Duodenal mucosa (tissue), 2 donors: Measurements from ENCODE around the gene C1orf198.

Experiments
- H3K27ac ChIP-seq: one replicate; pipeline ENCODE4 v1.7.0; 2013; ENCODE audit warnings: low read depth, low read length
- H3K27me3 ChIP-seq, 2 donors: one replicate each; pipeline ENCODE4 v1.7.0; 2013; ENCODE audit warnings: low read length in 2 of 2, control low read depth in 1 of 2; ENCODE audit not compliant: insufficient read depth in 2 of 2, control insufficient read depth in 1 of 2
- H3K36me3 ChIP-seq, 2 donors: one replicate each; pipeline ENCODE4 v1.7.0; 2013; ENCODE audit warnings: low read length in 2 of 2, control low read depth in 1 of 2; ENCODE audit not compliant: insufficient read depth in 2 of 2, control insufficient read depth in 1 of 2
- H3K4me1 ChIP-seq, 2 donors: one replicate each; pipeline ENCODE4 v1.7.0; 2013; ENCODE audit warnings: low read length in 2 of 2, control low read depth in 1 of 2; ENCODE audit not compliant: insufficient read depth in 2 of 2, control insufficient read depth in 1 of 2
- H3K4me3 ChIP-seq, 2 donors: one replicate each; pipeline ENCODE4 v1.7.0; 2013; ENCODE audit warnings: low read length in 2 of 2, low read depth in 1 of 2
- H3K9ac ChIP-seq, 2 donors: one replicate each; pipeline ENCODE4 v1.7.0; 2013; ENCODE audit warnings: low read length in 2 of 2, low read depth in 1 of 2
- H3K9me3 ChIP-seq, 2 donors: one replicate each; pipeline ENCODE4 v1.7.0; 2013; ENCODE audit warnings: low read length in 2 of 2, control low read depth in 1 of 2; ENCODE audit not compliant: control insufficient read depth in 1 of 2

The C1orf198 gene

DNA sequence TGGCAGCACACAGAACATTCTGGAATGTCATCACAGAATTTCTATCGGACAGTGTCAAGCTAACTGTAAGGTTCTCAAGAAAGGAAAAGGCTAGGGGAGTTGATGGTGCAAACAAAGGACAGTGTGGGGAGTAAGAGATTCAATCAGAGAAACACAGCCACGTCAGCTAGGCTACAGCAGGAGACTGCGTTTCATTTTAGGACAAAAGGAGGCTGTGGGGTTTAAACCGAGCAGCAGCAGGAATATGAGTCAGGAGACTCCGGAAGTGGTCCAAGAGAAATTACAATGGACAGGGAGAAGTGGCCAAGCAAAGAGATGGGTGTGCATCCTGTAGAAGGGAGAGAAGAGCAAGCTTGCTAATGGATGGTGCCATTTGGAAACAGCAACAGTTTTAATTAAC is 37.4 kb upstream of the C1orf198 start:
- no peak overlapping the region for H3K9ac ChIP-seq
- no peak overlapping the region for H3K27ac ChIP-seq
- no peaks in the 10 kb centered on the region for H3K9me3 ChIP-seq
- H3K36me3 ChIP-seq, result peaks cover 14 to 29% of the 10 kb centered on the region in 2 donors
- H3K27me3 ChIP-seq, result no peaks in the 10 kb centered on the region
- no peaks in the 10 kb centered on the region for H3K4me1 ChIP-seq
- H3K4me3 ChIP-seq, result no peak overlapping the region

DNA sequence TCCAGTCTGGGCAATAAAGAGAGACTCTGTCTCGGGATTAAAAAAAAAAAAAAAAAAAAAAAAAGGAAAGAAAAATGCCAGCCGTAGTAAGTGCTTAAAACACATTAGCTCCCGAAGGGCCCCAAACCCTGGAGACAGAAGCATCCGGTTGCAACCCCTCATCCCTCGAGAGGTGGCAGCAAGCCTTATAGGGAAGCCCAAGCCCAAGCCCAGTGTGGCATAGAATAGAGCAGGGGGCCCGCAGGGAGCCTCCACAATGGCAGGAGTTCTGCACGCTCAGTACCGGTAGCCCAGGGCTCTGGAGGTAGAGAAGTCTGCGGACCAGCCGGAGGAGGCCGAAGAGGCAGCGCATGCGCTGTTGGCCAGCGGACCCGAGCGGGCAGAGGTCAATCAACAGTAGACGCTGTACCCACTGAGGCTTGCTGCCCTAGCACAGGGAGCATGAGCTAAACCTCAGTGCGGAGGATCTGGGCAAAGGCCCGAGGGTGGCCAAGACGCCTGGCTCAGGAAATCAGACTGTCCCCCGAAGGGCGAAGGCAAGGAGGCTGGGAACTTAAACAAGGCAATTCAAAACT is 34.1 kb upstream of the C1orf198 start:
- no peak overlapping the region for H3K27ac ChIP-seq
- peaks cover 0 to 9% of the 10 kb centered on the region in 2 donors for H3K36me3 ChIP-seq
- no peaks in the 10 kb centered on the region for H3K9me3 ChIP-seq
- no peak overlapping the region for H3K9ac ChIP-seq
- H3K4me3 ChIP-seq, result no peak overlapping the region
- H3K4me1 ChIP-seq, result no peaks in the 10 kb centered on the region
- no peaks in the 10 kb centered on the region for H3K27me3 ChIP-seq

DNA sequence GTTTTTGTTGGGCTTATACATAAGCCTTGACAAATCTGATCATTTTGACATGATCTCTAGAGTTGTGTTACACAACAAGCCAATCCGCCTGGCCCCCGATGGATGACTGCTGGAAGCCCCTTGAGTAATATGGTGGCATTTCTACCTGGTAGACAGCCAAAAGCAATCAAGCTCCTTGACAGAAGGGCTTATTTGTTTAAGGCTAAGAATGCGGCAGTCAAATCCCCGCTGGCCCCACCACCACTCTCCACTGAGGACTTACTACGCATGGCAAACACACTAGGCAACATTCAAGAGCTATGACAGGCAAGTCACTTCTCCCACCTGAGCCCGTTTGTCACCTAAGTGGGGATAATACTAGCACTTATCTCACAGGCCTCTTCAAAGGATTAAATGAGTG is 33.4 kb upstream of the C1orf198 start:
- Histone ChIP-seq H3K36me3 (peaks cover 0 to 7% of the 10 kb centered on the region in 2 donors), H3K4me1 (no peaks in the 10 kb centered on the region), H3K27me3 (no peaks in the 10 kb centered on the region), H3K9ac (no peak overlapping the region), H3K27ac (no peak overlapping the region), H3K4me3 (no peak overlapping the region), H3K9me3 (no peaks in the 10 kb centered on the region)

DNA sequence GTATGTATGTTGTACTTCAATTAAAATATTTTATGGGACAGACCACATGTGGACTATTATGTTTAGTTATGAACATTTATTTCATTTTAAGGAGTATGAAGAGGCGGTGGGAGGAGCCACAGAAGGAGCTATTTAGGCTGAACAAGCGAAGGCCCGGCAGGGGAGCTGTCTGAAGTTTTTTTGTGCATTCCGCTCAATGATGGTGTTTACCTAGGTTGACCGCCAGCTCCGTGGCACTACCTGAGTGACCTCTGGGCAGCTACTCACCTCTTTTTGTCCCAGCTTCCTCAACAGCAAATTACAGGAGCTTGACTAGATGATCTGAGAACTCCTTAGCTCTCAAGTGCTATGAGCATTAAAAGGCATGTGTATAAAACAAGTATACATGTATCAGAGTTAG is 32.7 kb upstream of the C1orf198 start:
- Histone ChIP-seq H3K36me3 (peaks cover 0 to 7% of the 10 kb centered on the region in 2 donors), H3K9me3 (no peaks in the 10 kb centered on the region), H3K27me3 (no peaks in the 10 kb centered on the region), H3K4me3 (no peak overlapping the region), H3K4me1 (no peaks in the 10 kb centered on the region), H3K27ac (no peak overlapping the region), H3K9ac (no peak overlapping the region)

DNA sequence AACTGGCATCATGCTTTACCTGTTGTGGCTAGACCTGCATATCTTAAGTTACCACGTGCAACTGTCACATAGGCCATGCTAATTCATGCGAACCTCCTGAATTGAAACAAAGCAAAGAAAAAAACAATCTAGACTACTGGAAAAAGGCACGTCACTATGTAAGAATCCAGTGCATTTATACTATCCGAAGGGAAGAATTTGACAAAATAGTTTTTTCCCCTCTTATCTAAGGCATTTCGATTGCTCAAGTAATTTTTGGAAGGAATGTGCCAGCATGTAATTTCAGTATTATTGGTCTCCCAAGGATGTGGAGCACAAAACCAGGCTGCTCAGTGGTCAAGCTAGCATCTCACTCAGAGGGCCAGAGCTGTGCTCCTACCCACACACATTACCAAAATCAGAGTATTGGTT is 31.5 kb upstream of the C1orf198 start:
- Histone ChIP-seq H3K27me3 (no peaks in the 10 kb centered on the region), H3K4me3 (no peak overlapping the region), H3K36me3 (peaks cover 0 to 7% of the 10 kb centered on the region in 2 donors), H3K9ac (no peak overlapping the region), H3K9me3 (no peaks in the 10 kb centered on the region), H3K27ac (no peak overlapping the region), H3K4me1 (no peaks in the 10 kb centered on the region)

- no peak overlapping the region for H3K27ac ChIP-seq
- no peak overlapping the region for H3K4me3 ChIP-seq
- no peak overlapping the region for H3K9ac ChIP-seq
- H3K36me3 ChIP-seq, result peaks cover 0 to 7% of the 10 kb centered on the region in 2 donors
- H3K27me3 ChIP-seq, result no peaks in the 10 kb centered on the region
- no peaks in the 10 kb centered on the region for H3K4me1 ChIP-seq
- H3K9me3 ChIP-seq, result no peaks in the 10 kb centered on the region
Measured at GRCh38 chr1:230898748-230899147, 30.4 kb upstream of the C1orf198 start.

DNA sequence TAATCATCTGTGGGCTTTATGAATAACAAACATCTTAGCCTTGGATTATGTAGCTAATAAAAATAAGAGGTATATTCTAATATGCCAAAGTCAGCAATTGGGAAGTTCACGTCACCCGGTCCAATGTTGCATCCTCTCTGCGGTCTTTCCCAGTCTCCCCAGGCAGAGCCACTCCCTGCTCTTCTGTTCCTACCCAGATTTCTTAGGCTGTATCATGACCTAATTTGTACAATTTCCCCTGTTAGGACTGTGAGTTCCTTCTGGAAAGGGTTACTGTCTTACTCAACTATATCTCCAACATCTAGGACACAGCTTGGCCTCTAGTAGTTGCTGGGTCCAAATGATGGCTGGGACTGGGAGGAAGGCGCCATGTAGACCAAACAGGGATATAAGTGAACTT is 29.8 kb upstream of the C1orf198 start:
- no peak overlapping the region for H3K27ac ChIP-seq
- H3K4me1 ChIP-seq, result no peaks in the 10 kb centered on the region

DNA sequence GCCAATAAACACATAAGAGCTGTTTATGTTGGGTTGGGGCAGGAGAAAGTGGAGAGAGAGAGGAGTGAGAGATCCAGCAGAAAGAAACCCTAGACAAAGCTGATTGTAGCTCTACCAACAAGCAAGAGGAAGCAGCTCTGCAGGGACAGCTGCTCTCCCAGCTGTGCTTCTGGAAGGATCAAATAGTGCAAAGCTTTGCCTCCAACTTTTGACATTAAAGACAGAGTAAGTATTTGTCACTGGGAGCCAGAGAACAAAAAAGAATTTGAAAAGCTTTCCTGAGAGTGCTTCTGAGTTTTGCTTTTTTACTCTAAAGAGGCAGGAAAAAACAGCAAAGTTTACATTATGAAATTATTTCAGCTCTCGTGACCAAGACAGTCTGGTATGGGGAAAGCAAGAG is 28.5 kb upstream of the C1orf198 start:
- H3K4me3 ChIP-seq, result no peak overlapping the region
- H3K36me3 ChIP-seq, result no peaks in the 10 kb centered on the region
- H3K27me3 ChIP-seq, result no peaks in the 10 kb centered on the region
- no peaks in the 10 kb centered on the region for H3K4me1 ChIP-seq
- no peaks in the 10 kb centered on the region for H3K9me3 ChIP-seq
- no peak overlapping the region for H3K9ac ChIP-seq
- H3K27ac ChIP-seq, result no peak overlapping the region

More for the DNA sequence above, 29.8 kb upstream of the C1orf198 start:
- Histone ChIP-seq H3K9ac (no peak overlapping the region), H3K9me3 (no peaks in the 10 kb centered on the region), H3K36me3 (peaks cover 0 to 3% of the 10 kb centered on the region in 2 donors), H3K27me3 (no peaks in the 10 kb centered on the region), H3K4me3 (no peak overlapping the region)

DNA sequence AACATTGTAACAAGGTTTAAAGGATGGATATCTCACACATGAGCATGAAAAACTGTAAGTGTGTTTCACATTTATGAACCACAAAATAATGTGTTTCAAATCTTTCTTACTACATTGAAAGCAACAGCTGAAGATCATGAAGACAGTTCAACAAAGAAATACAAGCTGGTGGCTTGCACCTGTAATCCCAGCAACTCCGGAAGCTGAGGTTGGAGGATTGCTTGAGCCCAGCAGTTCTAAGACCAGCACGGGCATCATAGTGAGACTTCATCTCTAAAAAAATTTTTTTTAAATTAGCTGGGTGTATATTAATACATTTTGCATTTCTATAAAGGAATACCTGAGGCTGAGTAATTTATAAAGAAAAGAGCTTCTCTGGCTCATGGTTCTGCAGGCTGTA is 27.1 kb upstream of the C1orf198 start:
- no peak overlapping the region for H3K27ac ChIP-seq
- no peaks in the 10 kb centered on the region for H3K36me3 ChIP-seq
- no peaks in the 10 kb centered on the region for H3K4me1 ChIP-seq
- H3K9me3 ChIP-seq, result no peaks in the 10 kb centered on the region
- H3K27me3 ChIP-seq, result no peaks in the 10 kb centered on the region
- no peak overlapping the region for H3K4me3 ChIP-seq
- H3K9ac ChIP-seq, result no peak overlapping the region

DNA sequence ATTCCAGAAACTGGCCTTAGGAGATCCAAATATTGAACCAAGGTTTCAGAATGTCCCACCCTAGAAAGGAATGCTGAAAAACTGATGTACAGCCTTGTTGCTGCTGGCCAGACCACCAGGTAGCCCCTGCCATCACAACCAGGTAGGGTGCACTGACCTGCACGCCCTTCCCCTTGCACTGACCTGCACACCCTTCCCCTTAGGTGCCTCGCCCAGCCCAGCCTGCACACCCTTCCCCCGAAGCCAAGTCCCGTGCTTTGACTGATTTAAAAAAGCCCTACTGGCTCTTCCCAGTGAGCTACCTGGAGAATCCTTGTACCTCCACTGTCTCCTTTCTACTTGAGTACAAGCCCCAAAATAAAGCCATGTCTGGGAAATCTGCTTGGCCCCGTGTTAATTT is 26.3 kb upstream of the C1orf198 start:
- Histone ChIP-seq H3K9ac (no peak overlapping the region), H3K4me1 (no peaks in the 10 kb centered on the region), H3K9me3 (no peaks in the 10 kb centered on the region), H3K4me3 (no peak overlapping the region), H3K27me3 (no peaks in the 10 kb centered on the region), H3K36me3 (no peaks in the 10 kb centered on the region), H3K27ac (no peak overlapping the region)

DNA sequence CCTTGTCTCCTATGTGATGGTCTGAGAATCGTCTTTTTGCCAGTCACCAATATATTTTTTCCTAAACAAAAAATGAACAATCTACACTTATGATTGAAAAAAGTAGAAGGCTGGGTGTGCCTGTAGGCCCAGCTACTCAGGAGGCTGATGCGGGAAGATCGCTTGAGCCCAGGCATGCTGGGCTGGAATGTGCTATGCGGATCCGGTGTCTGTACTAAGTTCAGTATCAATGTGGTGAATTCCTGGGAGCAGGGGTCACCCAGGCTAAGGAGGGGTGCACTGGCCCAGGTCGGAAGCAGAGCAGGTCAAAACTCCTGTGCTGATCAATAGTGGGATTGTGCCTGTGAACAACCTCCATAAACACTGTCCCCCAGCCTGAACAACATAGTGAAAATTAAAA is 25.7 kb upstream of the C1orf198 start:
- Histone ChIP-seq H3K9ac (no peak overlapping the region), H3K36me3 (no peaks in the 10 kb centered on the region), H3K4me3 (no peak overlapping the region), H3K27ac (no peak overlapping the region), H3K9me3 (no peaks in the 10 kb centered on the region), H3K4me1 (no peaks in the 10 kb centered on the region), H3K27me3 (no peaks in the 10 kb centered on the region)
